SKM-1 treated with dmso at 0.1 percent for 144 hours (cell line): ENCODE results near the gene PRR35.

ENCODE experiments used
- DNase-seq: peaks from one replicate; lab custom pipeline; 2025; ENCODE audit not compliant: unreplicated experiment; lab: John Stamatoyannopoulos, UW

PRR35 gene

GRCh38 chr16:560204-560700 is at the start of gene PRR35:
Gene PRR35, plus strand, starts transcription at chr16:560394. Its CDS starts 2,901 bp downstream, at chr16:563295.
- no peak for DNase-seq

GRCh38 chr16:512802-513201 is 47.4 kb upstream of the PRR35 start:
- DNase-seq: no peak

- DNase-seq: no peak
These were observed 46.2 kb upstream of the PRR35 start for GRCh38 chr16:513950-514349.

GRCh38 chr16:515175-515938 is 44.8 kb upstream of the PRR35 start:
- no peak for DNase-seq

GRCh38 chr16:515939-516226 is 44.3 kb upstream of the PRR35 start:
- DNase-seq: no peak

- DNase-seq: no peak
These were observed 43.9 kb upstream of the PRR35 start for GRCh38 chr16:516301-516700.

- DNase-seq: no peak
These were observed 41.3 kb upstream of the PRR35 start for GRCh38 chr16:518858-519257.

- DNase-seq: no peak
These were observed 40.8 kb upstream of the PRR35 start for GRCh38 chr16:519425-519824.

GRCh38 chr16:519841-520687 is 40.1 kb upstream of the PRR35 start:
- no peak for DNase-seq

- DNase-seq: no peak
These were observed 39.3 kb upstream of the PRR35 start for GRCh38 chr16:520847-521246.

GRCh38 chr16:521381-522210 is 38.6 kb upstream of the PRR35 start:
- no peak for DNase-seq

- DNase-seq: no peak
These were observed 37.7 kb upstream of the PRR35 start for GRCh38 chr16:522320-523096.

GRCh38 chr16:523097-523741 is 37.0 kb upstream of the PRR35 start:
- no peak for DNase-seq

GRCh38 chr16:524274-525040 is 35.7 kb upstream of the PRR35 start:
- DNase-seq: no peak

- DNase-seq: no peak
These were observed 35.1 kb upstream of the PRR35 start for GRCh38 chr16:525123-525519.

GRCh38 chr16:525520-526180 is 34.5 kb upstream of the PRR35 start:
- no peak for DNase-seq

GRCh38 chr16:526181-527014 is 33.8 kb upstream of the PRR35 start:
- no peak for DNase-seq
